Cardiac muscle cell (in vitro differentiated cells and primary cell): ENCODE results near the gene IQGAP1. TPM values are rescaled to one million over a fixed set of nuclear protein-coding genes. Genes with fewer than 3 reads are reported as not detected.

Experiments
- DNase-seq, 2 donors: peaks; one replicate each; pipeline versions ENCODE4 v3.0.0 to v3.0.0-alpha.2; 2010 to 2017; ENCODE audit warnings: low read depth in 1 of 2, low spot score in 1 of 2
- H3K27ac ChIP-seq: fragments of 200-600 bp; sonication (generic); 2 replicates; pipeline ENCODE4 v1.5.1; 2016
- H3K27me3 ChIP-seq: fragments of 200-600 bp; sonication (generic); 2 replicates; pipeline ENCODE4 v1.6.0; 2016; ENCODE audit warnings: control low read depth
- H3K36me3 ChIP-seq: fragments of 200-600 bp; sonication (generic); 2 replicates; pipeline ENCODE4 v1.5.1; 2016; ENCODE audit warnings: control low read depth
- H3K4me1 ChIP-seq: fragments of 200-600 bp; sonication (generic); 2 replicates; pipeline ENCODE4 v1.8.1; 2017; ENCODE audit warnings: low read depth, mild to moderate bottlenecking, mixed run types
- H3K4me3 ChIP-seq: fragments of 200-600 bp; sonication (generic); 2 replicates; pipeline ENCODE4 v1.5.1; 2016; ENCODE audit warnings: mild to moderate bottlenecking
- H3K9me3 ChIP-seq: fragments of 200-600 bp; sonication (generic); 2 replicates; pipeline ENCODE4 v1.5.1; 2017; ENCODE audit warnings: low read depth, mild to moderate bottlenecking, control low read depth
- polyA plus RNA-seq: library from polyadenylated mRNA; unstranded; fragments of >200 nt; fragmentation: Nextera tagmentation; extraction: Ambion mirVana; gene quantifications from 2 replicates; pipeline ENCODE4 v1.2.1, GENCODE V29; 2016
- total RNA-seq: library from RNA; depleted of rRNA; stranded (reverse); fragments of >200 nt; gene quantifications from 2 replicates; pipeline ENCODE4 v1.2.3, GENCODE V29; 2016
- TF ChIP-seq, protein P1 (sequence below): IDR thresholded peaks from 2 replicates; pipeline ENCODE4 v1.5.1; 2012; ENCODE audit warnings: low read depth, mild to moderate bottlenecking, low read length

Gene IQGAP1
- total and polyA plus RNA-seq, 2 experiments from 2014 or later: 9.1 to 14.2 TPM

DNA sequence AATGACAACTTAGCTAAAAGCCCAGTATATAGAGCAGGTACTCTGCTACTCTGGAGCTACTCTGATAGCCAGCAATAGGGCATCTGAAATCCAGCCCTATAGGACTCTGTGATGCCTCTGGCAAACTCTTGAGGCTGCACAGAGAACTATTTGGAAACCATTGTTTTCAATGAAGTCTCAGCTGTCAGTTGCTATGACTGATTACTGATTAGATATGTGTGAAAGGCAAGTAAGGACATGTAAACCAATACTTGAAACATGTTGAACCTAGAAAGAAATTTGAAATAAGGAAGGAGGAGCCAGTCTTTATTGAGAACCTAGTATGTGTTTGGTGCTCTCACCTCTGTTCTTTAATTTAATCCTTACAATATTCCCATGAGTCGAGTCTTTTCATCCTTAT is 101.5 kb downstream of the IQGAP1 start:
- H3K4me3 ChIP-seq: no peak overlapping the region
- TF ChIP-seq, protein P1, sequence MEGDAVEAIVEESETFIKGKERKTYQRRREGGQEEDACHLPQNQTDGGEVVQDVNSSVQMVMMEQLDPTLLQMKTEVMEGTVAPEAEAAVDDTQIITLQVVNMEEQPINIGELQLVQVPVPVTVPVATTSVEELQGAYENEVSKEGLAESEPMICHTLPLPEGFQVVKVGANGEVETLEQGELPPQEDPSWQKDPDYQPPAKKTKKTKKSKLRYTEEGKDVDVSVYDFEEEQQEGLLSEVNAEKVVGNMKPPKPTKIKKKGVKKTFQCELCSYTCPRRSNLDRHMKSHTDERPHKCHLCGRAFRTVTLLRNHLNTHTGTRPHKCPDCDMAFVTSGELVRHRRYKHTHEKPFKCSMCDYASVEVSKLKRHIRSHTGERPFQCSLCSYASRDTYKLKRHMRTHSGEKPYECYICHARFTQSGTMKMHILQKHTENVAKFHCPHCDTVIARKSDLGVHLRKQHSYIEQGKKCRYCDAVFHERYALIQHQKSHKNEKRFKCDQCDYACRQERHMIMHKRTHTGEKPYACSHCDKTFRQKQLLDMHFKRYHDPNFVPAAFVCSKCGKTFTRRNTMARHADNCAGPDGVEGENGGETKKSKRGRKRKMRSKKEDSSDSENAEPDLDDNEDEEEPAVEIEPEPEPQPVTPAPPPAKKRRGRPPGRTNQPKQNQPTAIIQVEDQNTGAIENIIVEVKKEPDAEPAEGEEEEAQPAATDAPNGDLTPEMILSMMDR: no peak
- H3K36me3 ChIP-seq: peaks cover 17% of the 10 kb centered on the region
- no peak for DNase-seq
- H3K27ac ChIP-seq: no peak overlapping the region
- H3K27me3 ChIP-seq: no peaks in the 10 kb centered on the region
- no peaks in the 10 kb centered on the region for H3K9me3 ChIP-seq
- H3K4me1 ChIP-seq: no peaks in the 10 kb centered on the region

- TF ChIP-seq, protein P1: no peak
- H3K27me3 ChIP-seq: no peaks in the 10 kb centered on the region
- DNase-seq: no peak
- no peak overlapping the region for H3K27ac ChIP-seq
- H3K9me3 ChIP-seq: no peaks in the 10 kb centered on the region
- peaks cover 1% of the 10 kb centered on the region for H3K4me1 ChIP-seq
- peaks cover 15% of the 10 kb centered on the region for H3K36me3 ChIP-seq
- H3K4me3 ChIP-seq: no peak overlapping the region
Measured at GRCh38 chr15:90489944-90490343, 101.9 kb downstream of the IQGAP1 start.

DNA sequence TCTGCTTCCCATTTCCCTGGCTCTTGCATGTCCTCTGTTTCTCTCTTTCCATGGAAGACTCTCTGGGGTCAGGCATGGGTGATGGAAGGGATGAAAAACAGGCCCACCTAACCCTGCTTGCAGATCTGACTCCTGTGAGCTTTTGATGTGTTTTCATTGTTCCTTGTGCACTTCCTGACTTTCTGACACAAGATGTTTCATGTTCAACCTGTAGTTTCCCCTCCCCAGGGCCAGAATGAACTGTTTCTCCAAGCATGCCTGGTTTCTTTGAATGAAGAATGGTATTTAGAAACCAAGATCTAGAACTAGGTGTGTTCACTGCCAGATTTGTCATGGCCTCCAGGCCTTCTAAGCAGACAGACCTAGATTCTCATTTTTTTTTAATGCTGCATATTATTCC is 105.6 kb downstream of the IQGAP1 start:
- TF ChIP-seq, protein P1: no peak
- Histone ChIP-seq H3K9me3 (no peaks in the 10 kb centered on the region), H3K36me3 (peaks cover 11% of the 10 kb centered on the region), H3K27ac (no peak overlapping the region), H3K4me1 (peaks cover 27% of the 10 kb centered on the region), H3K4me3 (no peak overlapping the region), H3K27me3 (no peaks in the 10 kb centered on the region)
- DNase-seq: no peak

DNA sequence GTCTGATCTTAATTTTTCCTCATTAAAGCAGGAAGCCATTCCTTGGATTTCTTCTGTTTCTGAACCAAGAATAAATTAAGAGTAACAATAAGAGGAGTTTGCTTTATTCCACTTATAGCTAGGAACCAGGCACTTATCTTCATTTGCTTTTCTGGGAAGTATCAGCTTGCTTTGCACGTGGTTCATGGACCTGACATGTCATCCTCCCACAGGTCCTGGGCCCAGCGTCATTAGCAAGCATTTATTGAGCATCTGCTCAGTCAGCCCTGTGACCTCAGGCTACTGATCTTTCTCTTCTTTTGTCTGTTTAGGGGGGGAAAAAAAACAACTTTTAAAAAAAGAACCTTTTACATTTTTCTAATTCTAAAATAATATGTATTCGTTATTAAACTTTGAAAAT is 107.0 kb downstream of the IQGAP1 start:
- H3K4me3 ChIP-seq: no peak overlapping the region
- DNase-seq: peak in 1 of 2 donors; percentile 32
- no peak overlapping the region for H3K27ac ChIP-seq
- peaks cover 11% of the 10 kb centered on the region for H3K36me3 ChIP-seq
- TF ChIP-seq, protein P1: no peak
- peaks cover 27% of the 10 kb centered on the region for H3K4me1 ChIP-seq
- no peaks in the 10 kb centered on the region for H3K27me3 ChIP-seq
- H3K9me3 ChIP-seq: no peaks in the 10 kb centered on the region

DNA sequence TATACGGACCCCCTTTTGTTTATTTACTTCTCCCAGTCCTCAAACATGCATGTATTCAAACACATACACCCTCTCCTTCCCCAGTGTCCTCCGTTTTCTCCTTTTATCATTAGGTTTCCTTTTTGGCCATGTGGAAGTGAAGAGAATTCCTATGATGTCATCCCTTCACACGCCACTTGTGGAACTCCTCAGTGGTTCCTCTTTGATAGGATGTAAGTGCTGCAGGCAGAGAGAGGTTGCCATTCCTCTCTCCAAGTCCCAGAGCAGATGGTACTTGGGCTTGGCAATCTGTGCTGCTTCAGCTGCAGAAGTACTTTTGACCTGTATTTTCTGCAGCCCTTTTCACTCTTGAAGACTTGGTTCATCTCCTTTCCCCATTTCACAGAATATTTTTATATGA is 108.7 kb downstream of the IQGAP1 start:
- DNase-seq: peak; percentile 26 to 75
- Histone ChIP-seq H3K36me3 (peaks cover 11% of the 10 kb centered on the region), H3K9me3 (no peaks in the 10 kb centered on the region), H3K4me3 (no peak overlapping the region), H3K4me1 (peaks cover 27% of the 10 kb centered on the region), H3K27ac (peak overlapping the region; percentile 31), H3K27me3 (no peaks in the 10 kb centered on the region)
- TF ChIP-seq, protein P1: no peak

DNA sequence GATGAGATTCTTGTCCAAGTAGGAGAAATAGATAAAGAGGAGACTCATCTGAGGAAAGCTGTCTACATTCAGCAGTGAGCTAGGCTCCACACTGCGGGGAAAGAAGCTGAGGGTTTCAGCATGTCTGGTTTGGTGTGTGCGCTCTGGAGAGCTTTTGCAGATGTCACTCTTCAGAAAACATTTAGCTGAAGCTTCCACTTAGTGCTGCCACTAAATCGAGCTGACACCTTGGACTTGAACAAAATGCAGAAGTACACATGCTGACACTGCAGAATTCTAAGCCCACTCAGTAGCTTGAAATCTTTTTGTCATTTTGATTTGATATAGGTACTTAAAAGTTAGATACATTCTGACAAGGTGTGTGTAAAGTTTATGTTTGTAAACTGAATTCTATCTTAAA is 109.3 kb downstream of the IQGAP1 start:
- TF ChIP-seq, protein P1: no peak
- peak in 1 of 2 donors; percentile 86 for DNase-seq
- Histone ChIP-seq H3K4me3 (no peak overlapping the region), H3K27me3 (no peaks in the 10 kb centered on the region), H3K4me1 (peaks cover 27% of the 10 kb centered on the region), H3K9me3 (no peaks in the 10 kb centered on the region), H3K36me3 (peaks cover 8% of the 10 kb centered on the region), H3K27ac (peak overlapping the region; percentile 31)
